Stomach (tissue), 9 donors: Measurements from ENCODE around the gene DAB1. TPM values are rescaled to one million over a fixed set of nuclear protein-coding genes. Genes with fewer than 3 reads are reported as not detected.

Source experiments
- DNase-seq, 2 donors: peaks; one replicate each; pipeline versions ENCODE4 v3.0.0 to v3.0.0-alpha.2; 2013 to 2019
- H3K27ac ChIP-seq, 5 donors: fragments of 200-600 bp in 4 of 5; sonication (generic) in 4 of 5; one replicate each; pipeline ENCODE4 v1.5.1; 2013 to 2019; ENCODE audit warnings: mild to moderate bottlenecking in 1 of 5, moderate library complexity in 1 of 5
- H3K27me3 ChIP-seq, 3 donors: fragments of 200-600 bp; sonication (generic); one replicate each; pipeline ENCODE4 v1.5.1; 2017 to 2019; ENCODE audit warnings: mixed run types in 1 of 3
- H3K36me3 ChIP-seq, 4 donors: fragments of 200-600 bp; sonication (generic); 1 replicate in 3 of 4; 2 replicates in 1 of 4; pipeline ENCODE4 v1.5.1; 2016 to 2019
- H3K4me1 ChIP-seq, 4 donors: fragments of 200-600 bp; sonication (generic); one replicate each; pipeline ENCODE4 v1.5.1; 2016 to 2019
- H3K4me3 ChIP-seq, 4 donors: fragments of 200-600 bp; sonication (generic) in 3 of 4; one replicate each; pipeline ENCODE4 v1.5.1; 2016 to 2019; ENCODE audit warnings: mild to moderate bottlenecking in 1 of 4
- H3K9me3 ChIP-seq, 4 donors: fragments of 200-600 bp; sonication (generic); one replicate each; pipeline ENCODE4 v1.5.1; 2016 to 2019
- CTCF ChIP-seq, 7 experiments: fragments of 450-650 bp in 4 of 7; fragments of 200-600 bp in 3 of 7; sonication (generic) in 3 of 7; IDR thresholded peaks; one replicate each; pipeline ENCODE4 v1.5.1; 2016 to 2019; ENCODE audit warnings: antibody characterized with exemption in 7 of 7, control low read depth in 2 of 7, mild to moderate bottlenecking in 1 of 7
- EP300 ChIP-seq: sonication (generic); formaldehyde crosslinking; IDR thresholded peaks from one replicate; pipeline ENCODE4 v1.6.1; 2017; ENCODE audit warnings: antibody characterized with exemption
- POLR2A ChIP-seq, 4 donors: fragments of 450-650 bp; IDR thresholded peaks; one replicate each; pipeline ENCODE4 v1.6.1; 2016; ENCODE audit warnings: antibody characterized with exemption in 4 of 4, control low read depth in 2 of 4, mild to moderate bottlenecking in 1 of 4, moderate library complexity in 1 of 4
- POLR2AphosphoS5 ChIP-seq, 3 donors: sonication (generic); formaldehyde crosslinking; IDR thresholded peaks; one replicate each; pipeline ENCODE4 v1.6.1; 2016; ENCODE audit warnings: antibody characterized with exemption in 3 of 3
- WGBS, 5 donors: extraction: QIAGEN DNeasy Blood & Tissue Kit in 3 of 5; methylation state at CpG; one replicate each; pipeline versions ENCODE4 v1.1.5 to v1.1.7; 2013 to 2018; 5-methylcytosine and 5-hydroxymethylcytosine counted together
- intact Hi-C: fragments of 100-400 bp; cut with DNase I; formaldehyde crosslinking; loops from one replicate; pipeline ENCODE4 v1.15.1; 2023; ENCODE audit warnings: low total_unique reads
- polyA plus RNA-seq, 3 donors: library from polyadenylated mRNA; stranded (reverse); fragments of 200-250 nt; gene quantifications; one replicate each; pipeline ENCODE4 v1.2.3, GENCODE V29; 2013
- total RNA-seq, 5 donors: library from RNA; depleted of rRNA; stranded (reverse); fragments of >200 nt; gene quantifications; one replicate each; pipeline versions ENCODE4 v1.1.0 to v1.2.3, GENCODE V29; 2014 to 2016
- donor health status: healthy with polysubstance abuse.
- donor health status: Bipolar disorder and iron deficiency.
- donor health status: healthy.

The DAB1 gene
- total and polyA plus RNA-seq, 8 donors, result under 0.01 to 3.5 (median 0.61) TPM; not detected in 1

GRCh38 chr1:57265104-57265503, 158.8 kb downstream of the DAB1 start:
- Histone ChIP-seq H3K36me3 (no peaks in the 10 kb centered on the region), H3K9me3 (no peaks in the 10 kb centered on the region), H3K27ac (no peak overlapping the region), H3K4me1 (no peaks in the 10 kb centered on the region), H3K4me3 (no peak overlapping the region), H3K27me3 (peaks cover 0 to 5% (median 0%) of the 10 kb centered on the region in 3 donors)
- intact Hi-C loops, result no loop called here
- no peak for TF ChIP-seq POLR2A (IDR thresholded peaks at IDR 0.05)
- no peak for TF ChIP-seq POLR2AphosphoS5 (IDR thresholded peaks at IDR 0.05)
- TF ChIP-seq CTCF (IDR thresholded peaks at IDR 0.05), result no peak
- TF ChIP-seq EP300, result no peak
- 78 to 90% (median 83%) methylated on average over 5 of the region's 5 CpGs for WGBS, 5 donors
- no peak for DNase-seq

GRCh38 chr1:57262472-57262871, 161.4 kb downstream of the DAB1 start:
- H3K27ac ChIP-seq, result no peak overlapping the region
- TF ChIP-seq EP300 (no peak), CTCF (IDR thresholded peaks at IDR 0.05) (no peak), POLR2A (IDR thresholded peaks at IDR 0.05) (no peak), POLR2AphosphoS5 (IDR thresholded peaks at IDR 0.05) (no peak)
- no peaks in the 10 kb centered on the region for H3K36me3 ChIP-seq
- no peaks in the 10 kb centered on the region for H3K27me3 ChIP-seq
- H3K9me3 ChIP-seq, result peaks cover 0 to 3% (median 0%) of the 10 kb centered on the region in 4 donors
- WGBS, 5 donors, result 70 to 85% (median 82%) methylated on average over 3 of the region's 3 CpGs
- no peak overlapping the region for H3K4me3 ChIP-seq
- intact Hi-C loops, result no loop called here
- no peaks in the 10 kb centered on the region for H3K4me1 ChIP-seq
- DNase-seq, result no peak

- no peaks in the 10 kb centered on the region for H3K36me3 ChIP-seq
- 87 to 93% (median 92%) methylated on average over 5 of the region's 5 CpGs for WGBS, 5 donors
- H3K27ac ChIP-seq, result no peak overlapping the region
- DNase-seq, result no peak
- no peaks in the 10 kb centered on the region for H3K27me3 ChIP-seq
- H3K4me1 ChIP-seq, result no peaks in the 10 kb centered on the region
- H3K4me3 ChIP-seq, result no peak overlapping the region
- intact Hi-C loops, result no loop called here
- TF ChIP-seq CTCF (IDR thresholded peaks at IDR 0.05) (no peak), POLR2AphosphoS5 (IDR thresholded peaks at IDR 0.05) (peak in 1 of 3 donors; percentile 34)
- H3K9me3 ChIP-seq, result peaks cover 0 to 4% (median 0%) of the 10 kb centered on the region in 4 donors
Observed at GRCh38 chr1:57258557-57259325, 165.1 kb downstream of the DAB1 start.

GRCh38 chr1:57255945-57256344, 167.9 kb downstream of the DAB1 start:
- Histone ChIP-seq H3K27me3 (no peaks in the 10 kb centered on the region), H3K9me3 (peaks cover 0 to 4% (median 0%) of the 10 kb centered on the region in 4 donors), H3K4me3 (no peak overlapping the region), H3K4me1 (no peaks in the 10 kb centered on the region), H3K36me3 (no peaks in the 10 kb centered on the region), H3K27ac (no peak overlapping the region)
- intact Hi-C loops, result no loop called here
- WGBS, 5 donors, result 80 to 89% (median 85%) methylated on average over 5 of the region's 5 CpGs
- TF ChIP-seq POLR2A (IDR thresholded peaks at IDR 0.05) (no peak), EP300 (no peak), CTCF (IDR thresholded peaks at IDR 0.05) (no peak), POLR2AphosphoS5 (IDR thresholded peaks at IDR 0.05) (no peak)
- no peak for DNase-seq
